SK-N-SH (cell line): Measurements from ENCODE around the gene TMTC2. TPM values are rescaled to one million over a fixed set of nuclear protein-coding genes. Genes with fewer than 3 reads are reported as not detected.

Source experiments
- CTCF ChIA-PET: fragments of 300-600, 350-600 bp; formaldehyde crosslinking; extraction: SDS; loops from one replicate; lab custom pipeline; 2021; lab: Yijun Ruan, JAX
- POLR2A ChIA-PET: fragments of 350-600 bp; sonication (Branson Sonifier 250); formaldehyde crosslinking; extraction: SDS; loops from one replicate; lab custom pipeline; 2020; ENCODE audit warnings: antibody characterized with exemption, inconsistent platforms; lab: Yijun Ruan, JAX
- DNase-seq: peaks from one replicate; pipeline ENCODE4 v3.0.0; 2012
- H2AFZ ChIP-seq: fragments of 200-600 bp; sonication (generic); 2 replicates; pipeline ENCODE4 v1.8.1; 2016; ENCODE audit warnings: antibody characterized with exemption, mild to moderate bottlenecking, low read depth
- H3F3A ChIP-seq: fragments of 200-600 bp; sonication (generic); replicated peaks from 2 replicates; pipeline ENCODE3; 2016; ENCODE audit warnings: antibody characterized with exemption, mild to moderate bottlenecking; ENCODE audit not compliant: insufficient read depth
- H3K27ac ChIP-seq, 2 experiments: fragments of 200-500 bp in 1 of 2; fragments of 200-600 bp in 1 of 2; sonication (Bioruptor generic) in 1 of 2; sonication (generic), shearing (Covaris generic) in 1 of 2; 2 replicates each; pipeline versions ENCODE4 v1.5.1 to v1.6.1; 2014 to 2016; ENCODE audit warnings: low read depth in 2 of 2, inconsistent platforms in 1 of 2, low read length in 1 of 2, mild to moderate bottlenecking in 1 of 2, mixed read lengths in 1 of 2
- H3K27me3 ChIP-seq: fragments of 200-600 bp; sonication (generic), shearing (Covaris generic); 2 replicates; pipeline ENCODE4 v1.6.1; 2016; ENCODE audit warnings: mixed run types; ENCODE audit not compliant: insufficient read depth
- H3K36me3 ChIP-seq, 2 experiments: fragments of 200-500 bp in 1 of 2; fragments of 200-600 bp in 1 of 2; sonication (Bioruptor generic) in 1 of 2; sonication (generic) in 1 of 2; replicated peaks in 1 of 2; 2 replicates each; pipeline versions ENCODE3 to v1.5.1; 2014 to 2016; ENCODE audit warnings: low read length in 1 of 2, mild to moderate bottlenecking in 1 of 2; ENCODE audit not compliant: insufficient read depth in 2 of 2, control insufficient read depth in 1 of 2
- H3K4me1 ChIP-seq, 2 experiments: fragments of 200-500 bp in 1 of 2; fragments of 200-600 bp in 1 of 2; sonication (Bioruptor generic) in 1 of 2; sonication (generic), shearing (Covaris generic) in 1 of 2; 2 replicates each; pipeline versions ENCODE4 v1.5.1 to v1.6.1; 2014 to 2016; ENCODE audit warnings: low read depth in 1 of 2, low read length in 1 of 2, mixed run types in 1 of 2; ENCODE audit not compliant: insufficient read depth in 2 of 2, control insufficient read depth in 1 of 2
- H3K4me2 ChIP-seq: fragments of 200-600 bp; sonication (generic), shearing (Covaris generic); 2 replicates; pipeline ENCODE4 v1.6.1; 2017; ENCODE audit warnings: mixed run types
- H3K4me3 ChIP-seq, 2 experiments: fragments of 200-500 bp in 1 of 2; fragments of 200-600 bp in 1 of 2; sonication (Bioruptor generic) in 1 of 2; sonication (generic), shearing (Covaris generic) in 1 of 2; 2 replicates each; pipeline versions ENCODE4 v1.5.1 to v1.8.1; 2014 to 2016; ENCODE audit warnings: low read depth in 2 of 2, inconsistent platforms in 1 of 2, low read length in 1 of 2, mild to moderate bottlenecking in 1 of 2, mixed read lengths in 1 of 2, moderate library complexity in 1 of 2
- H3K79me2 ChIP-seq: fragments of 200-600 bp; sonication (generic); 2 replicates; pipeline ENCODE4 v1.8.1; 2017; ENCODE audit warnings: mild to moderate bottlenecking; ENCODE audit not compliant: insufficient read depth
- H3K9ac ChIP-seq: fragments of 200-600 bp; sonication (generic); 2 replicates; pipeline ENCODE4 v1.6.1; 2017; ENCODE audit warnings: mixed run types
- H3K9me2 ChIP-seq: fragments of 200-600 bp; sonication (generic); 2 replicates; pipeline ENCODE4 v1.6.1; 2017; ENCODE audit warnings: mixed run types
- H3K9me3 ChIP-seq: fragments of 200-600 bp; sonication (generic); 2 replicates; pipeline ENCODE4 v1.6.1; 2017; ENCODE audit warnings: mixed run types, mild to moderate bottlenecking, moderate library complexity
- H4K20me1 ChIP-seq: fragments of 200-600 bp; sonication (generic); 2 replicates; pipeline ENCODE4 v1.6.1; 2017; ENCODE audit warnings: mild to moderate bottlenecking, mixed run types; ENCODE audit not compliant: insufficient read depth
- CHD2 ChIP-seq: fragments of 150-350 bp; IDR thresholded peaks from 2 replicates; pipeline ENCODE4 v1.6.1; 2018; ENCODE audit warnings: low read length; ENCODE audit not compliant: partially characterized antibody
- EZH2phosphoT487 ChIP-seq: fragments of 200-600 bp; sonication (generic); IDR thresholded peaks from 2 replicates; pipeline ENCODE4 v1.6.1; 2017; ENCODE audit warnings: low read depth, mixed run types, mild to moderate bottlenecking, antibody characterized with exemption, moderate library complexity, borderline replicate concordance
- FOSL2 ChIP-seq: IDR thresholded peaks from 2 replicates; pipeline ENCODE4 v1.4.0; 2012; ENCODE audit warnings: low read depth, mild to moderate bottlenecking, moderate library complexity, borderline replicate concordance
- FOXJ3 ChIP-seq: sonication (generic); formaldehyde crosslinking; IDR thresholded peaks from 2 replicates; pipeline ENCODE4 v1.5.1; 2020; ENCODE audit warnings: mild to moderate bottlenecking, missing genetic modification reagents
- FOXM1 ChIP-seq: IDR thresholded peaks from 2 replicates; pipeline ENCODE4 v1.4.0; 2012; ENCODE audit warnings: low read depth, mild to moderate bottlenecking
- GATA2 ChIP-seq: sonication (generic); formaldehyde crosslinking; IDR thresholded peaks from 2 replicates; pipeline ENCODE4 v1.5.0; 2020; ENCODE audit warnings: mild to moderate bottlenecking, missing genetic modification reagents
- JUND ChIP-seq: IDR thresholded peaks from 2 replicates; pipeline ENCODE4 v1.4.0; 2012
- MAX ChIP-seq: IDR thresholded peaks from 2 replicates; pipeline ENCODE4 v1.4.0; 2012; ENCODE audit warnings: low read depth
- MXI1 ChIP-seq: IDR thresholded peaks from 2 replicates; pipeline ENCODE4 v1.6.1; 2012; ENCODE audit warnings: mild to moderate bottlenecking, low read depth, low read length, improper control_type of control experiment
- NFIC ChIP-seq: IDR thresholded peaks from 2 replicates; pipeline ENCODE4 v1.4.0; 2012; ENCODE audit warnings: borderline replicate concordance
- NRF1 ChIP-seq: IDR thresholded peaks from 2 replicates; pipeline ENCODE4 v1.6.1; 2012; ENCODE audit warnings: low read depth, mild to moderate bottlenecking, low read length
- RFX5 ChIP-seq: IDR thresholded peaks from 2 replicates; pipeline ENCODE4 v1.6.1; 2012; ENCODE audit warnings: mild to moderate bottlenecking, improper control_type of control experiment, low read length
- RXRA ChIP-seq: IDR thresholded peaks from 2 replicates; pipeline ENCODE4 v1.4.0; 2012; ENCODE audit warnings: low read depth, mild to moderate bottlenecking, borderline replicate concordance
- TCF12 ChIP-seq: IDR thresholded peaks from 2 replicates; pipeline ENCODE4 v1.4.0; 2012
- TEAD4 ChIP-seq: IDR thresholded peaks from 2 replicates; pipeline ENCODE4 v1.4.0; 2012; ENCODE audit warnings: mild to moderate bottlenecking, borderline replicate concordance; ENCODE audit not compliant: insufficient read depth
- YY1 ChIP-seq: IDR thresholded peaks from 2 replicates; pipeline ENCODE4 v1.4.0; 2012; ENCODE audit warnings: low read depth, mild to moderate bottlenecking
- WGBS: methylation state at CpG from one replicate; pipeline ENCODE4 v1.1.6; 2017; ENCODE audit warnings: low lambda C conversion rate; 5-methylcytosine and 5-hydroxymethylcytosine counted together
- polyA plus RNA-seq, 3 experiments: library from polyadenylated mRNA; depleted of rRNA; stranded (reverse); fragments of >200 nt; gene quantifications; 2 replicates each; pipeline ENCODE4 v1.2.3, GENCODE V29; 2012
- TF ChIP-seq, protein P1 (sequence below): IDR thresholded peaks from 2 replicates; pipeline ENCODE4 v1.6.1; 2012; ENCODE audit warnings: mild to moderate bottlenecking, low read depth, low read length, moderate library complexity
- TF ChIP-seq, protein P2 (sequence below): IDR thresholded peaks from 2 replicates; pipeline ENCODE4 v1.4.0; 2012; ENCODE audit warnings: low read depth, borderline replicate concordance
- TF ChIP-seq, protein P3 (sequence below): IDR thresholded peaks from 2 replicates; pipeline ENCODE4; 2012

Gene TMTC2
- polyA plus RNA-seq, 1 of the 3 experiments (the other 2 are of a cell fraction): 4.1 TPM

- H3K4me1 ChIP-seq: no peaks in the 10 kb centered on the region; a peak in 1 of 4 replicates
- H3K4me2 ChIP-seq: no peak overlapping the region
- H3K9me2 ChIP-seq: no peaks in the 10 kb centered on the region
- H3K36me3 ChIP-seq: peaks cover 6 to 8% of the 10 kb centered on the region in 2 experiments
- no peak for DNase-seq
- no peaks in the 10 kb centered on the region for H4K20me1 ChIP-seq
- no peaks in the 10 kb centered on the region for H3F3A ChIP-seq
- H2AFZ ChIP-seq: no peak overlapping the region
- CTCF ChIA-PET: no interaction called here
- no peaks in the 10 kb centered on the region for H3K79me2 ChIP-seq
- WGBS: 72% methylated on average over 4 of the region's 4 CpGs
- no peak overlapping the region for H3K27ac ChIP-seq
- no peaks in the 10 kb centered on the region for H3K27me3 ChIP-seq
- TF ChIP-seq EZH2phosphoT487 (no peak), MAX (no peak), TCF12 (no peak), MXI1 (no peak), YY1 (no peak), RFX5 (no peak), NFIC (no peak), FOXM1 (no peak), NRF1 (no peak), JUND (no peak), RXRA (no peak), FOXJ3 (CRISPR knock-in tag) (no peak), GATA2 (CRISPR knock-in tag) (no peak), FOSL2 (no peak), CHD2 (no peak), TEAD4 (no peak)
- TF ChIP-seq, protein P1, sequence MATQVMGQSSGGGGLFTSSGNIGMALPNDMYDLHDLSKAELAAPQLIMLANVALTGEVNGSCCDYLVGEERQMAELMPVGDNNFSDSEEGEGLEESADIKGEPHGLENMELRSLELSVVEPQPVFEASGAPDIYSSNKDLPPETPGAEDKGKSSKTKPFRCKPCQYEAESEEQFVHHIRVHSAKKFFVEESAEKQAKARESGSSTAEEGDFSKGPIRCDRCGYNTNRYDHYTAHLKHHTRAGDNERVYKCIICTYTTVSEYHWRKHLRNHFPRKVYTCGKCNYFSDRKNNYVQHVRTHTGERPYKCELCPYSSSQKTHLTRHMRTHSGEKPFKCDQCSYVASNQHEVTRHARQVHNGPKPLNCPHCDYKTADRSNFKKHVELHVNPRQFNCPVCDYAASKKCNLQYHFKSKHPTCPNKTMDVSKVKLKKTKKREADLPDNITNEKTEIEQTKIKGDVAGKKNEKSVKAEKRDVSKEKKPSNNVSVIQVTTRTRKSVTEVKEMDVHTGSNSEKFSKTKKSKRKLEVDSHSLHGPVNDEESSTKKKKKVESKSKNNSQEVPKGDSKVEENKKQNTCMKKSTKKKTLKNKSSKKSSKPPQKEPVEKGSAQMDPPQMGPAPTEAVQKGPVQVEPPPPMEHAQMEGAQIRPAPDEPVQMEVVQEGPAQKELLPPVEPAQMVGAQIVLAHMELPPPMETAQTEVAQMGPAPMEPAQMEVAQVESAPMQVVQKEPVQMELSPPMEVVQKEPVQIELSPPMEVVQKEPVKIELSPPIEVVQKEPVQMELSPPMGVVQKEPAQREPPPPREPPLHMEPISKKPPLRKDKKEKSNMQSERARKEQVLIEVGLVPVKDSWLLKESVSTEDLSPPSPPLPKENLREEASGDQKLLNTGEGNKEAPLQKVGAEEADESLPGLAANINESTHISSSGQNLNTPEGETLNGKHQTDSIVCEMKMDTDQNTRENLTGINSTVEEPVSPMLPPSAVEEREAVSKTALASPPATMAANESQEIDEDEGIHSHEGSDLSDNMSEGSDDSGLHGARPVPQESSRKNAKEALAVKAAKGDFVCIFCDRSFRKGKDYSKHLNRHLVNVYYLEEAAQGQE: no peak
- TF ChIP-seq, protein P2, sequence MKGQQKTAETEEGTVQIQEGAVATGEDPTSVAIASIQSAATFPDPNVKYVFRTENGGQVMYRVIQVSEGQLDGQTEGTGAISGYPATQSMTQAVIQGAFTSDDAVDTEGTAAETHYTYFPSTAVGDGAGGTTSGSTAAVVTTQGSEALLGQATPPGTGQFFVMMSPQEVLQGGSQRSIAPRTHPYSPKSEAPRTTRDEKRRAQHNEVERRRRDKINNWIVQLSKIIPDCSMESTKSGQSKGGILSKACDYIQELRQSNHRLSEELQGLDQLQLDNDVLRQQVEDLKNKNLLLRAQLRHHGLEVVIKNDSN: no peak
- TF ChIP-seq, protein P3, sequence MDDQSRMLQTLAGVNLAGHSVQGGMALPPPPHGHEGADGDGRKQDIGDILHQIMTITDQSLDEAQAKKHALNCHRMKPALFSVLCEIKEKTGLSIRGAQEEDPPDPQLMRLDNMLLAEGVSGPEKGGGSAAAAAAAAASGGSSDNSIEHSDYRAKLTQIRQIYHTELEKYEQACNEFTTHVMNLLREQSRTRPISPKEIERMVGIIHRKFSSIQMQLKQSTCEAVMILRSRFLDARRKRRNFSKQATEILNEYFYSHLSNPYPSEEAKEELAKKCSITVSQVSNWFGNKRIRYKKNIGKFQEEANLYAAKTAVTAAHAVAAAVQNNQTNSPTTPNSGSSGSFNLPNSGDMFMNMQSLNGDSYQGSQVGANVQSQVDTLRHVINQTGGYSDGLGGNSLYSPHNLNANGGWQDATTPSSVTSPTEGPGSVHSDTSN: no peak
- no peak overlapping the region for H3K4me3 ChIP-seq
- no peak overlapping the region for H3K9ac ChIP-seq
- POLR2A ChIA-PET: no interaction called here
- peaks cover 6% of the 10 kb centered on the region; the same call in 1 of the 2 replicates for H3K9me3 ChIP-seq
Observed at GRCh38 chr12:83010169-83010804, 323.6 kb downstream of the TMTC2 start.
